HG03025 (cell line): ENCODE measurements around the gene HTR7.
"Not testable (repeated sequence)": the region's sequence is repeated elsewhere in the genome, so short reads cannot be mapped to it uniquely, and the experiment has no call there.

Experiments used
- ATAC-seq: cut with Tn5 transposase; IDR thresholded peaks from one replicate; pipeline ENCODE4 v1.9.1; 2021; ENCODE audit warnings: mild to moderate bottlenecking, moderate library complexity; ENCODE audit not compliant: unreplicated experiment, low FRiP score

HTR7 gene

GRCh38 chr10:90857635-90858460 is at the start of gene HTR7:
Gene HTR7, minus strand, starts transcription at chr10:90858039. Its CDS starts 368 bp downstream, at chr10:90857671.
- ATAC-seq: peak; percentile 55

DNA sequence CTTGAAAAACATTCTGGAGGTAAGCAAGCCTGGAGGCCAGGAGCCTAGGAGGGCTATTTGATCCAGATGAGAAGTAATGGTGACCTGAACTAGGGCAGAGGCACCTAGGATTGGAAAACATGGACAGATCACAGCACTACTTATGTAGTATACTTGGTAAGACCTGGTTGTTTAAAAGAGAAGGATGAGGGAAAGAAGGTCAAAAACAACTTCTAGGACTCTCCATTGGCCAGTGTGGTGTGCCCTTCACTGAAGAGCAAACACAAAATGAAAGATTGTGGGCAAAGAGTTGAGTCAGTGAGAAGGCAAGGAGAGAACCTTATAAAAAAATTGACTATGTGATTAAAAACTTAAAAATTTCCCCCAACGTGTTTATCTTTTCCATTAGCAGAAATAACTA is 48.8 kb upstream of the HTR7 start:
- ATAC-seq: no peak

GRCh38 chr10:90905925-90906324 is 48.1 kb upstream of the HTR7 start:
- no peak for ATAC-seq

DNA sequence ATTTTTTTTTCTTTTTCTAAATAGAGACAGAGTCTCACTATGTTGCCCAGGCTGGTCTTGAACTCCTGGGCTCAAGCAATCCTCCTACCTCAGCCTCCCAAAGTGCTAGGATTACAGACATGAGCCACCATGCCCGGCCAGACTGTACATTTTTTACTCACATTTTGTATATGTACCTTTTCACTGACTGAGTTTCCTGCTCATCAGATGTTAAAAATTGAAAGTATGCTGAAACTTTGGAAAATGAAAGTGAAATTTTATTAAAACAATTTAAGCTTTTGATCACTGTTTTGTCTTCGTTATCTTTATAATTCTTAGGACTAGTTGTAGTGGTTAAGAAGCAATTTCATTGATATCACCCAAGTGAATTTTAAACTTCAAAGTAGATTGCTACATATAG is 39.1 kb upstream of the HTR7 start:
- ATAC-seq: not testable (repeated sequence)

DNA sequence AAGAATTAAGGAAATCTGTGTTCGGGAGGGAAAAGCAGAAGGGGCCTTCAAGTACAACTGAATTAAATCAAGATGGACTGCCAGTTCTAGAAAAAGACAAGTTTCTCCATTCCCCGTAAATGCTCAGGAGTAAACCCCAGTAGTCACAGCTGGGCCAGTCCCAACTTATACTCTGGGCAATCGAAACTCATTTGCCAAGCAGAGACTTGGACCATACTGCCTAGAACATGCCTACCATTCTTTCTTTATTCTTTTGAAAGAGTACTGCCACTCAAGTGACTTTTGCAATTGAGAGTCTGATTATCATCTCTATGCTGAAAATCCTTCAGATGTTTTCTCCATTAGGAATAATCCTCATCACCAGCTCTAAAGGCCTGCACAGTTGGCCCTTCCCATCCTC is 35.4 kb upstream of the HTR7 start:
- ATAC-seq: no peak

DNA sequence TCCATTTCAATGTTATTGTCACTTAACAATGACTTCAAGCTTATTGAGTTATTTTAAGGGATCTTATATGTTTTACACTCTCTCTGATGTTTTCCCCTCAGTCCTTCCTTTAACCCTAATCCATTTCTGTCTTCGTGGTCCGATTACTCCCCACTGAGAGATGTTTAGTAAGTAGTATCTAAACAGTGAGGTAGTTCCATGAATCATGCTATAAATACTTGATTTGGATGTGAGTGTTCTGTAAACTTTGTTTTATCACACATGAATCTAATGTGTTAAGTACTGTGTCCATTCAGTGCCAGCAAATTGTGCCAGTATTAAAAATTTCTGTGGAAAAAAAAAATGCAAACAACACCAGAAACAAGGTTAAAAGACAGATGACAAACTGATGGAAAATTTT is 32.5 kb upstream of the HTR7 start:
- ATAC-seq: no peak

GRCh38 chr10:90889636-90890035 is 31.8 kb upstream of the HTR7 start:
- no peak for ATAC-seq

DNA sequence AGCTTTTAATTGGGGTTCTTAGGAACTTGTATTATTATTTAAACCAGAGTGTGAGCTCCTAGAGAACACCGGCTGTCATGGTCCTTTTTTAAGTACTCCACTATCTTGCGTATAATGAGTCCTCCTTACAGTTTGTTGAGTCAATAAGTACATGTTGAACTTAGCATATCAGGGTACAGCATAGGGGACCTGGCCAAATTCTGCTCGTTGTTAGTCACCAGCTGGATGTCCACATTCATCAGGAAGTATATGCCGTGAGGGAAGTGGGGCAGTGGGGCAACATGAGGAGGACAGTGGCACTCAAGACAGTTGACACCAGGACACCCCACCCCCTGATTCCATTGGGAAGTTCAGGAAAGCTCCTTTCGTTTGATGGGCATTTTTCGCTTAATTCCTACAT is 30.5 kb upstream of the HTR7 start:
- ATAC-seq: no peak

GRCh38 chr10:90887555-90887954 is 29.7 kb upstream of the HTR7 start:
- no peak for ATAC-seq

DNA sequence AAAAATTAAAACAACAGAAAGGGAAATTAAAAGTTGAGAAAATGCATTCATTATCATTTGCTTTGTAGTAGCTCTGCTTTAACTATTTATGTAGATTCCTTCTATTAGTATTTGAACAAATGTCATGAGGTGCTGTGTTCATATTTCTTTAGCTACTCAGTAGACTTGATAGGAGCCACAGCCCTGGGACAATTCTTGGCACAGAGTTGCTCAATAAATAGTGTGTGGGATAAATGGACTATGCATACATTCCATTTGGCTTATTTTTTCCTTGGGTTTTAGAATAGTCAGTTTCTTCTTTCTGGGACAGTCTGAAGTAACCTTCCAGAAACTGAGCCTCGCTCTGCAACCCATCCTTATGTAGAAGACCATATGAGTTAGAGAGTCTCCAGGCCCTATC is 27.3 kb upstream of the HTR7 start:
- ATAC-seq: no peak

DNA sequence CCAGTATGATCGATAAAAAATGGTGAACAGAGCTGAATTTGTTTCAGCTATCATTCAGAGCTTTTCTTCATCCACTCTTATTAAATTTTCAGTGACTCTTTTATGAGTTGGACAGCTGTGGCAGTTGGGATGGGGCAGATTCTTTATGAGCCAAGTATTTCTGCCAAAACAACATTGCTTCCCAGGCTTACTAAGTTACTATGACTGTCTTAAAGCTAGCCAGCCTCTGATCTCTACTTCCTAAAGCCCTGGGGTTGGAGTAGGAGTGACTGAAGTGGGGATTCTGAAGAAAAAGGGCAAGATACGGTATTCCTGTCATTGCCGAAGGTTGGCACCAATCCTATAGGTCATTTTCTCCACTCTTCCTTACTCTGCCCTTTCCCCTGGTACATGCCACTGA is 26.6 kb upstream of the HTR7 start:
- ATAC-seq: no peak

- ATAC-seq: not testable (repeated sequence)
Measured at GRCh38 chr10:90880059-90880719, 22.4 kb upstream of the HTR7 start.

- no peak for ATAC-seq
Measured at GRCh38 chr10:90879062-90879461, 21.2 kb upstream of the HTR7 start.

GRCh38 chr10:90872648-90873020 is 14.8 kb upstream of the HTR7 start:
- no peak for ATAC-seq

GRCh38 chr10:90871766-90872647 is 14.2 kb upstream of the HTR7 start, which contains the start of gene RPP30:
Gene RPP30, plus strand, starts transcription at chr10:90871974. Its CDS starts 13 bp downstream, at chr10:90871987.
- peak; percentile 98 for ATAC-seq

DNA sequence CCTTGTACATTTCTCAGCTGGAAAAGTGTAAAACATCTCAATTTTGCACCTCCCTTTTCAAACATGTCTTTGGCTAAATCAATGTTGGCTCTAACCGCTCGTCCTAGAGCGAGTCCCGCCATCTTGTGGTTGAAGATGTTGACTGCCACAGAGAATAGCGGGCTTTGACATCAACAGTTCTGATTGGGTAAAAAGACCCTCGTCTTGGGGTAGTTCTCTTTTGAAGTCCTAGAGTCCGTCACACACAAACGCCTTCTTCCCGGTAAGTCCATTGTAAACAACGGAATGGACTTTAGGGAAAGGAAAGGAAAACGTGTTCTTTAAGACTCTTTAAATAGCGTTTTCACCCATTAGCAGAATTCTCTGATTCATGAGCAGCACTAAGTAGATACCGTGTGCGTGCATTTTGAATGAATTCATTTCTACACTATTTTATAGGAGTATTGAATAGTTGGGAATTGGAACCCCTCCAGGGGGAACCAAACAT is 13.5 kb upstream of the HTR7 start:
- ATAC-seq: peak; percentile 47

GRCh38 chr10:90866050-90866598 is 8.3 kb upstream of the HTR7 start:
- no peak for ATAC-seq

- ATAC-seq: no peak
Measured at GRCh38 chr10:90865401-90865800, 7.6 kb upstream of the HTR7 start.

DNA sequence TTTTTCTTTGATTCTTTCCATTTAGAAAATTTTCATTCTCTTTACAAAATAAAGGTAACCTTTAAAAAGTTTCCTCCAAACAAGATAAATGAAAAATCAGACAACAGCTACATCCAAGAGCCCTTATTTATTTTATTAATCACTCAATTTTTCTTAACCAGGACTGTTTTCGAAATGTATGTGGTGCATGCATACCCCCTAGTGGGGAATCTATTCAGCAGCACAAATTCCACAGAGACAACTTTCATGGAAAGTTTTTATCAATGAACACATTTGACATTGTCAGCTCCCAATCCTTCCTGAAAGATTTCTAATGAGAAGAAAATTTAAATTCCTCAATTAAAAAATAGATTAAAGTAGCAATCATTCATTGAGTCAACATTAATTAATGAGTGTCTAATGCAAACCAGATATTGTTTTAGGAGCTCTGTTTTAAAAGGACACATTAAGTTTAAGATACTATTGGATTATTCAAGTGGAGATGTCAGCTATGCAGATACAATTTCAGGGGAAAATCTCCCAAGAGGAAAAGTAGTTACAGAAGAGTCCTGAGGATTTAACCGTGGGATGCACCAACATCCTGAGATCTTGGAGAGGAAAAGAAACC is 5.2 kb upstream of the HTR7 start:
- ATAC-seq: no peak

DNA sequence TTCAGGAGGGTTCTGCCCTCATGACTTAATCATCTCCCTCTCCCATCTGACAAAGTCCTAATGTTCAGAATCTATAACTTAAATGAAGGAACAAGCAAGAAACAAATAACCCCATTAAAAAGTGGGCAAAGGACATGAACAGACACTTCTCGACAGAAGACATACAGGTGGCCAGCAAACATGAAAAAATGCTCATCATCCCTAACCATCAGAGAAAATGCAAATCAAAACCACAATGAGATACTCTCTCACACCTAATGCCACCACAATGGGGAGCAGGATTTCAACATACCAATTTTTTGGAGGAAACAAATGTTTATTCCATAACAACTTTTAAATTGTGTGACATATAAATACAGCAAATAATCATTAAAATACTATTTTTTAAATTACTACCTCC is 3.0 kb upstream of the HTR7 start:
- ATAC-seq: no peak
